OCI-LY3 (cell line): ENCODE data around the gene CTSW.

Source experiments
- H2AFZ ChIP-seq: fragments of 200-600, 300-600 bp; shearing (Covaris generic); 2 replicates; pipeline ENCODE4 v1.6.0; 2014; ENCODE audit warnings: antibody characterized with exemption, low read depth, low read length
- H3K27ac ChIP-seq: fragments of 200-600, 300-600 bp; sonication (generic); 2 replicates; pipeline ENCODE4 v1.5.1; 2014; ENCODE audit warnings: mild to moderate bottlenecking, low read length, moderate library complexity, mixed read lengths
- H3K27me3 ChIP-seq: fragments of 200-600, 300-600 bp; sonication (generic); 2 replicates; pipeline ENCODE4 v1.6.1; 2014; ENCODE audit warnings: low read depth, low read length, mixed read lengths
- H3K36me3 ChIP-seq: fragments of 200-600, 300-600 bp; sonication (generic); replicated peaks from 2 replicates; pipeline ENCODE3; 2014; ENCODE audit warnings: low read depth, low read length, mixed read lengths
- H3K4me1 ChIP-seq: fragments of 300-600, 200-600 bp; sonication (generic); 2 replicates; pipeline ENCODE4 v1.6.1; 2014; ENCODE audit warnings: low read length, mixed read lengths
- H3K4me2 ChIP-seq: fragments of 200-600, 300-600 bp; sonication (generic); 2 replicates; pipeline ENCODE4 v1.6.1; 2014; ENCODE audit warnings: low read length, mixed read lengths
- H3K4me3 ChIP-seq: fragments of 300-600, 200-600 bp; sonication (generic); 2 replicates; pipeline ENCODE4 v1.5.1; 2014; ENCODE audit warnings: antibody characterized with exemption, mild to moderate bottlenecking, low read length, moderate library complexity
- H3K79me2 ChIP-seq: fragments of 300-600, 200-600 bp; shearing (Covaris generic); 2 replicates; pipeline ENCODE4 v1.6.1; 2014; ENCODE audit warnings: mild to moderate bottlenecking, low read length, mixed read lengths
- H3K9ac ChIP-seq: fragments of 300-600, 200-600 bp; shearing (Covaris generic); 2 replicates; pipeline ENCODE4 v1.6.0; 2014; ENCODE audit warnings: mild to moderate bottlenecking, low read length, moderate library complexity
- H3K9me3 ChIP-seq: fragments of 200-600, 300-600 bp; shearing (Covaris generic); 2 replicates; pipeline ENCODE4 v1.6.1; 2014; ENCODE audit warnings: low read length, mixed read lengths; ENCODE audit not compliant: insufficient read depth
- H4K20me1 ChIP-seq: fragments of 200-600, 300-600 bp; sonication (generic); 2 replicates; pipeline ENCODE4 v1.6.1; 2016; ENCODE audit warnings: low read length, mixed read lengths; ENCODE audit not compliant: insufficient read depth
- CTCF ChIP-seq: fragments of 200-600, 300-600 bp; sonication (generic); IDR thresholded peaks from 2 replicates; pipeline ENCODE4 v1.5.1; 2014; ENCODE audit warnings: antibody characterized with exemption, low read length, low read depth
- EZH2phosphoT487 ChIP-seq: fragments of 200-600 bp; shearing (Covaris generic); IDR thresholded peaks from 2 replicates; pipeline ENCODE4 v1.6.1; 2018; ENCODE audit warnings: antibody characterized with exemption, mixed run types, low read depth

Gene CTSW

GRCh38 chr11:65922565-65922964, 42.9 kb downstream of the CTSW start:
- Histone ChIP-seq H3K4me2 (no peak overlapping the region), H3K9ac (no peak overlapping the region), H3K4me3 (no peak overlapping the region), H3K27ac (no peak overlapping the region), H3K27me3 (no peaks in the 10 kb centered on the region), H3K4me1 (peaks cover 19% of the 10 kb centered on the region), H2AFZ (no peak overlapping the region), H4K20me1 (no peaks in the 10 kb centered on the region), H3K9me3 (no peaks in the 10 kb centered on the region), H3K36me3 (peaks cover 8% of the 10 kb centered on the region), H3K79me2 (peaks cover 21% of the 10 kb centered on the region)
- TF ChIP-seq EZH2phosphoT487 = no peak

GRCh38 chr11:65925397-65925796, 45.8 kb downstream of the CTSW start:
- Histone ChIP-seq H4K20me1 (no peaks in the 10 kb centered on the region), H3K27ac (no peak overlapping the region), H2AFZ (no peak overlapping the region), H3K4me2 (no peak overlapping the region), H3K36me3 (peaks cover 7% of the 10 kb centered on the region), H3K79me2 (peaks cover 3% of the 10 kb centered on the region), H3K9me3 (no peaks in the 10 kb centered on the region), H3K9ac (no peak overlapping the region), H3K4me1 (peaks cover 25% of the 10 kb centered on the region), H3K27me3 (no peaks in the 10 kb centered on the region), H3K4me3 (no peak overlapping the region)
- no peak for TF ChIP-seq EZH2phosphoT487
- TF ChIP-seq CTCF = no peak

GRCh38 chr11:65927904-65928397, 48.3 kb downstream of the CTSW start:
- no peaks in the 10 kb centered on the region for H3K27me3 ChIP-seq
- peak overlapping the region; percentile 84 for H3K4me2 ChIP-seq

GRCh38 chr11:65928667-65929066, 49.0 kb downstream of the CTSW start:
- H4K20me1 ChIP-seq = no peaks in the 10 kb centered on the region
- H3K27ac ChIP-seq = peak overlapping the region; percentile 73
- no peak overlapping the region for H2AFZ ChIP-seq
- no peaks in the 10 kb centered on the region for H3K27me3 ChIP-seq
- peak overlapping the region; percentile 84 for H3K4me2 ChIP-seq
- peak overlapping the region; percentile 68; the same call in 1 of the 2 replicates for H3K9ac ChIP-seq
- H3K36me3 ChIP-seq = no peaks in the 10 kb centered on the region
- H3K79me2 ChIP-seq = no peaks in the 10 kb centered on the region
- TF ChIP-seq EZH2phosphoT487 (no peak), CTCF (no peak)
- H3K4me1 ChIP-seq = peaks cover 32% of the 10 kb centered on the region
- H3K9me3 ChIP-seq = no peaks in the 10 kb centered on the region
- H3K4me3 ChIP-seq = peak overlapping the region; percentile 71

More at GRCh38 chr11:65927904-65928397, 48.3 kb downstream of the CTSW start:
- peak overlapping the region; percentile 68 for H3K9ac ChIP-seq
- H3K36me3 ChIP-seq = no peaks in the 10 kb centered on the region
- peaks cover 32% of the 10 kb centered on the region for H3K4me1 ChIP-seq
- no peaks in the 10 kb centered on the region for H3K79me2 ChIP-seq
- no peak for TF ChIP-seq EZH2phosphoT487
- TF ChIP-seq CTCF = no peak
- H2AFZ ChIP-seq = peak overlapping the region; percentile 6; the same call in 1 of the 2 replicates
- peak overlapping the region; percentile 73 for H3K27ac ChIP-seq
- H4K20me1 ChIP-seq = no peaks in the 10 kb centered on the region
- no peaks in the 10 kb centered on the region for H3K9me3 ChIP-seq
- H3K4me3 ChIP-seq = peak overlapping the region; percentile 71
